ENCODE results near the gene PDE6B.

The PDE6B gene

DNA sequence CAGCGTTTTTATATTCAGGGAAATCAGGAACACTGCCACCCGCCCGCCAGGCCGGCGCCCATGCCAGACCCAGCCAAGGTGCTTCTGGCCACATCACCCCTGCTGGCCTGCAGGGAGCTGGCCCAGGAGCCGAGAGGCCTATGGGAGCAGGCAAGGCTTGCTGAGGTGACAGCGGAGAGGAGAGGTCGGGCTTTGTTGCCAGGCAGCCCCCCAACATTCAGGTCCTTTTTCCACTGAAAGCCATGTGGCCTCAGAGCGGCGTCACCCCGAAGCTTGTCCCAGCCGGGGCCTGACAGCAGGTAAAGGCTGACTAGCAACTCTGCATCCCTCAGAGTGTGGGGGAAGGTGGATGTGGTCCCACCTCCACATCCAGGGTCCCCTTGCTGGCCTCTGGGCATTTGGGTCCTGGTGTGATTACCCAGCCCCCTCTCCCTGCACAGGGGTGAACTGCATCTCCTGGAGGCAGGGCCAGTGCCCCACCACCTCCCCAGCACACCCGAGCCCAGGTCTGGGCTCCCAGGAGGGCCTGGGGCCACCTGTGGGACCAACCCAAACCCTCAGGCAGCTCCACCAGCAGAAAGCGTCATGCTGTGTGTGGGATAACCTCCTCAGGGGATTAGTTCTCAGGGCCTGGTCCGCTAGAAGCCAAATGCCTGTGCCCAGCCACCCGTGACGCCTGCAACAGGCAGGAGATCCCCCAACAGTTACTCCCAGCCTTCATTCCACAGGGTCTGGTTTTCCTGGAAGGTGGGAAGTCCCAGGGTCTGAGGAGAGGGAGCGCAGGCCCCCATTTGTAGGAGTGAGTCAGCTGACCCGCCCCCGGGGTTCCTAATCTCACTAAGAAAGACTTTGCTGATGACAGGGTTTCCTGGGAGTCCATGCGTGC, at the start of gene PDE6B:
Gene PDE6B, plus strand, starts transcription at position 869 of the 886 bp plus-strand sequence. CDS start 54 bp downstream, outside the sequence.
- TF ChIP-seq, protein P1, sequence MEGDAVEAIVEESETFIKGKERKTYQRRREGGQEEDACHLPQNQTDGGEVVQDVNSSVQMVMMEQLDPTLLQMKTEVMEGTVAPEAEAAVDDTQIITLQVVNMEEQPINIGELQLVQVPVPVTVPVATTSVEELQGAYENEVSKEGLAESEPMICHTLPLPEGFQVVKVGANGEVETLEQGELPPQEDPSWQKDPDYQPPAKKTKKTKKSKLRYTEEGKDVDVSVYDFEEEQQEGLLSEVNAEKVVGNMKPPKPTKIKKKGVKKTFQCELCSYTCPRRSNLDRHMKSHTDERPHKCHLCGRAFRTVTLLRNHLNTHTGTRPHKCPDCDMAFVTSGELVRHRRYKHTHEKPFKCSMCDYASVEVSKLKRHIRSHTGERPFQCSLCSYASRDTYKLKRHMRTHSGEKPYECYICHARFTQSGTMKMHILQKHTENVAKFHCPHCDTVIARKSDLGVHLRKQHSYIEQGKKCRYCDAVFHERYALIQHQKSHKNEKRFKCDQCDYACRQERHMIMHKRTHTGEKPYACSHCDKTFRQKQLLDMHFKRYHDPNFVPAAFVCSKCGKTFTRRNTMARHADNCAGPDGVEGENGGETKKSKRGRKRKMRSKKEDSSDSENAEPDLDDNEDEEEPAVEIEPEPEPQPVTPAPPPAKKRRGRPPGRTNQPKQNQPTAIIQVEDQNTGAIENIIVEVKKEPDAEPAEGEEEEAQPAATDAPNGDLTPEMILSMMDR (IDR thresholded peaks at IDR 0.05; ENCODE audit: low read depth, low read length) = no peak
- DNase-seq (ENCODE audit: extremely low read depth, low read depth) = no peak

DNA sequence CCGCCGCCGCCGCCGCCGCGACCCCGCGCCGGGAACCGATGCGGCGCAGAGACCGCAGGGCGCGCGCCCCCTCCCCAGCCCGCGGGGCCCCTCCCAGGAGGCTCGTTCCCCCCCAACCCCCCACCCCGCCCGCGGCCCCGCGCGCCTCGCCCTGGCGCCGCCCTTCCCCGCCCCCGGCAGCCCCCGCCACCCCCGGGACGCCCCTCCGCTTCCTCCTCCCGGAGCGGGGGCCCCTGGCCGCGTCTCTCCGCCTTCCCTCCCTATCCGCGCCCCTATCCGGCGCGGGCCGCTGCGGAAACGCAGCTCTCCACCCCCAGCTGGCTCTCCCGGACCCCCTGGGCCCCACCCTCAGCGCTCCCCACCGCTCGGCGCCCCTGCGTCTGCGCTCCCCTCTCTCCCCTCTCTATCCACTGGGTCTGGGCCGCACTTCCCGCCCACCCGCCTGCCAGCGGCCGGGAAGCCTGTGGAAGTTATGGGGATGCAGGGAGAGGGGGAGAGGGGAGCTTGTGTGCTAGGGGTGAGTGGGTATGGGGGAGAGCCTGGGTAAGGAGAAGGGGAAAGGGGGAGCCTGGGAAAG, 49.0 kb upstream of the PDE6B start, which contains the start of gene TMEM271:
Gene TMEM271, minus strand, starts transcription at position 51 of the 577 bp plus-strand sequence. CDS start 233 bp downstream, outside the sequence.
- DNase-seq (ENCODE audit: extremely low read depth, low read depth) = no peak
- TF ChIP-seq, protein P1 (IDR thresholded peaks at IDR 0.05; ENCODE audit: low read depth, low read length) = no peak

DNA sequence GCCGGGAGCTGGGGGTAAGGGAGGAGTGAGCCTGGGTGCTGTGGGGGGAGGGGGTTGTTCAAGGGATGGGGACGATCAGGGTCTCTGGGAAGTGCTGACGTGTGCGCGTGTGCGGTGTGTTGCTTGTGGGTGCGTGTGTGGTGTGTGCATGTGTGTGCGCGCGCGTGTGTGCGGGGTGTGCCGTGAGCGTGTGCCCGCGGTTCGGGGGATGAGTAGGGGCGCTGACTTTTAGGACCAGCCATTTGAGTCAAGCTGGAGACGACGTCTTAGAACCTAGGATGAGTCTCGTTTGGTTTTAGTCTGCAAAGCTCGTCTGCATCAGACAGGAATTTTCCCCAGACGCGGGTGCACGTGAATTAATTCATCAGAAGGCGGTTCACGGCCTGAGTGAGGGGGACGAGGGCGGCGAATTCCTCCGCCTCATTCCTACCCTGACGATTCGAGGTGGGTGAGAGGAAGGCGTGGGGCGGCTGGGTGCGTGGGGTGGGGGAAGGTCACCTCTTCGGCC, 48.3 kb upstream of the PDE6B start:
- TF ChIP-seq, protein P1 (IDR thresholded peaks at IDR 0.05; ENCODE audit: low read depth, low read length) = no peak
- DNase-seq (ENCODE audit: extremely low read depth, low read depth) = no peak

DNA sequence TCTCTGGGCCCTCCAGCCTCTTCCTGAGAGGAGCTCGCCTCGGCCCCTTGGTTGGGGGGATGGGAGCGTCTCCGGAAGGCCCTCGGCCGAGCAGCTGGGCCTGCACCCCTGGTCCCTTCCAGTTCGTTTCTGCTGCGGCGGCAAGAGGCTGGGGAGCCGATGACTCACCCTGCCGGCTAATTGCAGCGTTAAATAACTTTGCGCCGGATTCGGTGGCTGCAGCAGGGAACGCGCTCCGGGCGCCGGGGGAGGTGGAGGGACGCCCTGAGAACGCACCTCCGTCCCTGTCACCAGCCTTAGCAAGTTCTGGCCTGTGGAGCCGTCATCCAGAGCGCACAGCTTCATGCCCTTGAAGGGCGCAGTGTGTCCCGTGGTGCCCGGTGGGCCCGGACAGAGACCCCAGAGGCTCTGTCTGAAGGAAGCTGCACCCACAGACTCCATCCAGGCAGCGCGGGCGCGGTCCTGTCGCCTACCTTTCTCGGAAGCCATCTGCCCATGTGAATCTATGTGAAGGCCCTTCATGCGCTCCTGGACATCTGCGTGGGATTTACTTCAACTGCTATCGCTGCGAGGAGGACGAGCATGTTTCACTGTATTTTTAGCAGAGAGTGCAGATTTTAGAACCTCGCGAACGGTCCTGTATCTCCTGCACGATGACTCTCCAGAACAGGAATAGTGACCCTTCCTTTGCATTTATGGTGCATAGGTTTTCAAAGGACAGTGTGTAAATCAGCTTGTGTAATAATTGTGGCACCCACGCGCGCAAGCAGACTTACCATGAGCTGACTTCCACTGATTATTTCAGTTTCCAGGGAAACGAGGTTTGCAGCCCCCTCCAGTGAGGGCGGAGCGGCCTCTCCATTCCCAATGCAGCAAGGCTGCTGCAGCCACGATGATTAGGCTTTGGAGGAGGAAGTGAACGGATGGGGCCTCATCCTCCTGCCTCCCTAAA, 47.6 kb upstream of the PDE6B start:
- DNase-seq (ENCODE audit: extremely low read depth, low read depth) = no peak

DNA sequence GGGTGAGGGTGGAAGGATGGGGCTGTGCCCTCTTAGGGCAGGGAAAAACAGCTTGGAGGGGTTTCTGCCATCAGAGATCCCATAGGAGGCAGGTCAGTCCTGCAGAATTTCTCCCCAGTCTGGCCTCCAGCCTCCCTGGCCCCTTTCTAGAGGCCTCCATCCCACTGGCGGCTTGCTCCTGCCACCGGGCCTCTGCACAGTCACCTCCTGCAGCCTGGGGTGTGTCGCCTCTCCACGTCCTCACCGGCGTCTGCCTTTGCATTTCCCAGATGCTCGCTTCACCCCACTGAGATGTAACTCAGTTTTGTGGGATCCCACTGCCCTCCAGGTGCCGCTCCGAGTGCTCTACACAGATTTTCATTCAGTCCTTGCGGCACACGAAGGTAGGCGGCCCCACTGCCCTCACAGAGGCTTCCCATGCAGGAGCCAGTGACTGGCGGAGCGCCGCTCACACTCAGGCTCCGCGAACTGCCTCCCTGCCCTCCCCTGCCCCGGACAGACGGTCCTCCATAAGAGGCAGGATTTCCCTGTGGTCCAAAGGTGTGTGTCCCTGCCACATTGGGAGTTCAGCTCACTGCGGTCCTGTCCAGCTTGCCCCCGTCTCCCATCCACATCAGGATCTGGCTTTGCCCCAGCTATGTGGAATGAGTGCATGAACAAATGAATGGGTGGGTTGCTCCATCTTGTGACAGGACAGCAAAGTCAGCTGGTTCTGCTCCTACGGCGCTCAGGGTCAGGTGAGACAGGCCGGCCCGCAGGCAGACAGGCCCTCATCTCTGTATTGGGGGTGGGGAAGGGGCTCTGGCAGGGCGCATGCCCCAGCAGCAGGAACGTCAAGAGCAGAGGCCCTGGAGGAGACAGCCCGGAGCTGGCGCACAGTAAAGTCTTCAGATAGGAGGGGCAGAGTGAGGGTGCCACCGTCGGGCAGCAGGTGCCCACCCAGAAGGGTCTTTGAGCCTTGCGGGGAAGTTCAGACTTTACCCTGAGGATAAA, 46.6 kb upstream of the PDE6B start:
- TF ChIP-seq, protein P1 (IDR thresholded peaks at IDR 0.05; ENCODE audit: low read depth, low read length) = no peak
- no peak for DNase-seq (ENCODE audit: extremely low read depth, low read depth)

More for the DNA sequence above, 47.6 kb upstream of the PDE6B start:
- TF ChIP-seq, protein P1 (IDR thresholded peaks at IDR 0.05; ENCODE audit: low read depth, low read length) = no peak

Measured in AG09319 (cell line).